Common myeloid progenitor, CD34-positive (primary cell): ENCODE measurements around the gene NEK10.

Experiments
- CTCF ChIA-PET: fragments of 350-600 bp; sonication (Branson Sonifier 250); formaldehyde crosslinking; loops from one replicate; lab custom pipeline; 2021; ENCODE audit warnings: antibody characterized with exemption; lab: Charles Lee
- POLR2A ChIA-PET: fragments of 350-600 bp; sonication (Branson Sonifier 250); formaldehyde crosslinking; loops from one replicate; lab custom pipeline; 2021; ENCODE audit warnings: antibody characterized with exemption; lab: Charles Lee
- DNase-seq, 3 donors: peaks; one replicate each; pipeline versions ENCODE4 v3.0.0 to v3.0.0-alpha.2; 2013
- H3K27ac ChIP-seq, 2 experiments: 1 replicate in 1 of 2; 2 replicates in 1 of 2; pipeline ENCODE4 v1.7.0; 2013; ENCODE audit warnings: inconsistent platforms in 2 of 2, low read length in 2 of 2, mild to moderate bottlenecking in 2 of 2, low read depth in 1 of 2, moderate library complexity in 1 of 2; ENCODE audit not compliant: severe bottlenecking in 2 of 2, insufficient read depth in 1 of 2, poor library complexity in 1 of 2
- H3K27me3 ChIP-seq, 5 experiments: replicated peaks in 2 of 5; 1 replicate in 3 of 5; 2 replicates in 2 of 5; pipeline versions ENCODE4 v1.6.1 to v1.7.0; 2013; ENCODE audit warnings: low read length in 4 of 5, mild to moderate bottlenecking in 2 of 5, moderate library complexity in 2 of 5, inconsistent platforms in 1 of 5; ENCODE audit not compliant: insufficient read depth in 5 of 5, control insufficient read depth in 4 of 5
- H3K36me3 ChIP-seq, 4 experiments: 1 replicate in 2 of 4; 2 replicates in 2 of 4; pipeline versions ENCODE4 v1.6.1 to v1.7.0; 2013; ENCODE audit warnings: low read length in 3 of 4, control low read depth in 1 of 4, mild to moderate bottlenecking in 1 of 4; ENCODE audit not compliant: control insufficient read depth in 4 of 4, insufficient read depth in 4 of 4
- H3K4me1 ChIP-seq, 4 experiments: 1 replicate in 3 of 4; 2 replicates in 1 of 4; pipeline versions ENCODE4 v1.6.1 to v1.7.1; 2013; ENCODE audit warnings: low read length in 3 of 4, mild to moderate bottlenecking in 3 of 4, control low read depth in 1 of 4, inconsistent platforms in 1 of 4, moderate library complexity in 1 of 4; ENCODE audit not compliant: control insufficient read depth in 4 of 4, insufficient read depth in 4 of 4; ENCODE audit errors: control extremely low read depth in 1 of 4
- H3K4me3 ChIP-seq, 7 experiments: 1 replicate in 4 of 7; 2 replicates in 3 of 7; pipeline versions ENCODE4 v1.5.1 to v1.7.0; 2013; ENCODE audit warnings: mild to moderate bottlenecking in 7 of 7, low read length in 6 of 7, moderate library complexity in 6 of 7, inconsistent platforms in 2 of 7, low read depth in 2 of 7, control low read depth in 1 of 7; ENCODE audit not compliant: insufficient read depth in 4 of 7, control insufficient read depth in 1 of 7; ENCODE audit errors: extremely low read depth in 1 of 7
- H3K9me3 ChIP-seq, 5 experiments: 1 replicate in 4 of 5; 2 replicates in 1 of 5; pipeline versions ENCODE4 v1.6.1 to v1.7.1; 2013; ENCODE audit warnings: low read length in 4 of 5, mild to moderate bottlenecking in 2 of 5, inconsistent platforms in 1 of 5, low read depth in 1 of 5, moderate library complexity in 1 of 5; ENCODE audit not compliant: control insufficient read depth in 4 of 5, insufficient read depth in 2 of 5; ENCODE audit errors: control extremely low read depth in 1 of 5
- WGBS: methylation state at CpG from one replicate; pipeline ENCODE4 v1.1.5; 2013; ENCODE audit not compliant: insufficient coverage; 5-methylcytosine and 5-hydroxymethylcytosine counted together

Gene NEK10

GRCh38 chr3:27279123-27279522 is 90.1 kb downstream of the NEK10 start:
- ChIA-PET POLR2A (no interaction called here), CTCF (no interaction called here)
- Histone ChIP-seq H3K27me3 (no peaks in the 10 kb centered on the region), H3K36me3 (no peaks in the 10 kb centered on the region), H3K27ac (no peak overlapping the region), H3K9me3 (peaks cover 0 to 2% (median 0%) of the 10 kb centered on the region in 5 experiments), H3K4me1 (no peaks in the 10 kb centered on the region), H3K4me3 (no peak overlapping the region)
- 40% methylated on average over 1 of the region's 1 CpG for WGBS
- DNase-seq = no peak

- no peaks in the 10 kb centered on the region for H3K4me1 ChIP-seq
- DNase-seq = no peak
- CTCF ChIA-PET = no interaction called here
- no peaks in the 10 kb centered on the region for H3K27me3 ChIP-seq
- 100% methylated on average over 2 of the region's 3 CpGs for WGBS
- POLR2A ChIA-PET = no interaction called here
- H3K4me3 ChIP-seq = no peak overlapping the region
- H3K9me3 ChIP-seq = peaks cover 0 to 2% (median 0%) of the 10 kb centered on the region in 5 experiments
- H3K27ac ChIP-seq = no peak overlapping the region
- H3K36me3 ChIP-seq = no peaks in the 10 kb centered on the region
Measured at GRCh38 chr3:27278383-27279055, 90.7 kb downstream of the NEK10 start.

GRCh38 chr3:27275441-27275990 is 93.7 kb downstream of the NEK10 start:
- Histone ChIP-seq H3K9me3 (no peaks in the 10 kb centered on the region), H3K27ac (no peak overlapping the region), H3K36me3 (no peaks in the 10 kb centered on the region), H3K4me1 (no peaks in the 10 kb centered on the region), H3K4me3 (no peak overlapping the region), H3K27me3 (peaks cover 0 to 2% (median 0%) of the 10 kb centered on the region in 5 experiments)
- DNase-seq = no peak
- CTCF ChIA-PET = no interaction called here
- POLR2A ChIA-PET = no interaction called here
- 100% methylated on average over 1 of the region's 5 CpGs for WGBS

- Histone ChIP-seq H3K36me3 (no peaks in the 10 kb centered on the region), H3K27me3 (peaks cover 0 to 2% (median 0%) of the 10 kb centered on the region in 5 experiments), H3K9me3 (peaks cover 0 to 3% (median 0%) of the 10 kb centered on the region in 5 experiments), H3K4me1 (no peaks in the 10 kb centered on the region), H3K4me3 (no peak overlapping the region), H3K27ac (no peak overlapping the region)
- DNase-seq = no peak
- CTCF ChIA-PET = no interaction called here
- POLR2A ChIA-PET = no interaction called here
Measured at GRCh38 chr3:27271890-27272289, 97.3 kb downstream of the NEK10 start.

- Histone ChIP-seq H3K9me3 (no peaks in the 10 kb centered on the region), H3K27ac (no peak overlapping the region), H3K4me3 (no peak overlapping the region), H3K36me3 (no peaks in the 10 kb centered on the region), H3K27me3 (no peaks in the 10 kb centered on the region), H3K4me1 (no peaks in the 10 kb centered on the region)
- WGBS = no CpG with 5 or more reads among the region's 1 CpG
- DNase-seq = no peak
- ChIA-PET CTCF (no interaction called here), POLR2A (no interaction called here)
Measured at GRCh38 chr3:27254896-27255295, 114.3 kb downstream of the NEK10 start.

- POLR2A ChIA-PET = no interaction called here
- peak; percentile 2 to 9 (median 6) for DNase-seq
- no peaks in the 10 kb centered on the region for H3K27me3 ChIP-seq
- CTCF ChIA-PET = interaction anchor here (1.0 to 1.4 kb wide), 2 partner anchors 11 to 122 kb away, joined by 3 read pairs; no protein-coding TSS in a partner anchor
- H3K4me3 ChIP-seq = no peak overlapping the region
- H3K27ac ChIP-seq = no peak overlapping the region
- WGBS = 58% methylated on average over 2 of the region's 7 CpGs
- H3K36me3 ChIP-seq = no peaks in the 10 kb centered on the region
- H3K9me3 ChIP-seq = no peaks in the 10 kb centered on the region
- no peaks in the 10 kb centered on the region for H3K4me1 ChIP-seq
Measured at GRCh38 chr3:27253831-27254230, 115.4 kb downstream of the NEK10 start.

GRCh38 chr3:27253391-27253790 is 115.8 kb downstream of the NEK10 start:
- DNase-seq = no peak
- ChIA-PET CTCF (interaction anchor here (1.0 to 1.4 kb wide), 2 partner anchors 11 to 122 kb away, joined by 3 read pairs; no protein-coding TSS in a partner anchor), POLR2A (no interaction called here)
- 88% methylated on average over 1 of the region's 1 CpG for WGBS
- Histone ChIP-seq H3K9me3 (no peaks in the 10 kb centered on the region), H3K36me3 (no peaks in the 10 kb centered on the region), H3K4me3 (no peak overlapping the region), H3K4me1 (no peaks in the 10 kb centered on the region), H3K27ac (no peak overlapping the region), H3K27me3 (no peaks in the 10 kb centered on the region)
